Activated CD4-positive, alpha-beta T cell treated with anti-CD3 and anti-CD28 coated beads, Interleukin-2, amount 10 ng/mL, durations not matched to agents 24 days and 14 days (primary cell): ENCODE results near the gene SYNGAP1. TPM values are rescaled to one million over a fixed set of nuclear protein-coding genes. Genes with fewer than 3 reads are reported as not detected.

Experiments used
- DNase-seq: peaks from one replicate; pipeline ENCODE4 v3.0.0; 2022
- H3K27ac Mint-ChIP-seq: one replicate; pipeline ENCODE4 v1.8.0; 2022; ENCODE audit warnings: mild to moderate bottlenecking, mixed read lengths
- H3K27me3 Mint-ChIP-seq: one replicate; pipeline ENCODE4 v1.8.0; 2022; ENCODE audit warnings: mixed read lengths
- H3K36me3 Mint-ChIP-seq: one replicate; pipeline ENCODE4 v1.8.0; 2022; ENCODE audit warnings: low read depth, mild to moderate bottlenecking, mixed read lengths
- H3K4me1 Mint-ChIP-seq: one replicate; pipeline ENCODE4 v1.8.0; 2021; ENCODE audit warnings: mixed read lengths
- H3K4me3 Mint-ChIP-seq: one replicate; pipeline ENCODE4 v1.8.0; 2022; ENCODE audit warnings: mild to moderate bottlenecking, moderate library complexity, mixed read lengths
- H3K9me3 Mint-ChIP-seq: one replicate; pipeline ENCODE4 v1.8.0; 2021; ENCODE audit warnings: mixed read lengths
- intact Hi-C: fragments of 100-400 bp; cut with micrococcal nuclease; formaldehyde crosslinking; loops from one replicate; pipeline ENCODE4 v1.15.1; 2023
- total RNA-seq: library from RNA; stranded (reverse); gene quantifications from 2 replicates; pipeline ENCODE4 v1.2.3, GENCODE V29; 2022

Gene SYNGAP1
- total RNA-seq, 1 donor from 2014 or later: 41.5 TPM

GRCh38 chr6:33410711-33411631 lies 8.9 kb upstream of the SYNGAP1 start, which contains the start of gene PHF1:
TSS of gene PHF1 (plus strand) at chr6:33411014. CDS start at chr6:33412264, 1,250 bp downstream.
- peak within 1 kb of the TSS; percentile 91 for H3K27ac Mint-ChIP-seq
- H3K4me1 Mint-ChIP-seq: peaks cover 43% of the 10 kb centered on the region
- no peaks in the 10 kb centered on the region for H3K27me3 Mint-ChIP-seq
- peaks cover 44% of the 10 kb centered on the region for H3K36me3 Mint-ChIP-seq
- peak within 1 kb of the TSS; percentile 92 for H3K4me3 Mint-ChIP-seq
- DNase-seq: peak; percentile 91
- intact Hi-C loops: loop anchor here (1.0 to 10.0 kb wide), 8 partner anchors 7 to 1236 kb away; partner anchors contain the start of genes AGPAT1, B3GALT4, CUTA and KIFC1
- no peaks in the 10 kb centered on the region for H3K9me3 Mint-ChIP-seq

- intact Hi-C loops: loop anchor here (2.0 to 10.0 kb wide), 5 partner anchors 15 to 1237 kb away; partner anchors contain the start of genes AGPAT1, B3GALT4, RGL2 and RNF5
- H3K27me3 Mint-ChIP-seq: no peaks in the 10 kb centered on the region
- no peak for DNase-seq
- no peaks in the 10 kb centered on the region for H3K9me3 Mint-ChIP-seq
- peak overlapping the region; percentile 57 for H3K27ac Mint-ChIP-seq
- peak overlapping the region; percentile 76 for H3K4me3 Mint-ChIP-seq
- peaks cover 46% of the 10 kb centered on the region for H3K36me3 Mint-ChIP-seq
- peaks cover 46% of the 10 kb centered on the region for H3K4me1 Mint-ChIP-seq
These were observed 8.2 kb upstream of the SYNGAP1 start for GRCh38 chr6:33411632-33412005.

- H3K9me3 Mint-ChIP-seq: no peaks in the 10 kb centered on the region
- no peaks in the 10 kb centered on the region for H3K27me3 Mint-ChIP-seq
- peaks cover 42% of the 10 kb centered on the region for H3K36me3 Mint-ChIP-seq
- no peak for DNase-seq
- peak overlapping the region; percentile 63 for H3K27ac Mint-ChIP-seq
- peak overlapping the region; percentile 65 for H3K4me3 Mint-ChIP-seq
- intact Hi-C loops: loop anchor here (10.0 kb wide), 2 partner anchors 138 to 1238 kb away; partner anchors contain the start of genes AGPAT1, B3GALT4, RNF5 and RPS18
- H3K4me1 Mint-ChIP-seq: peaks cover 51% of the 10 kb centered on the region
These were observed 7.5 kb upstream of the SYNGAP1 start for GRCh38 chr6:33412140-33413009.

GRCh38 chr6:33413241-33414120 lies 6.4 kb upstream of the SYNGAP1 start:
- intact Hi-C loops: loop anchor here (10.0 kb wide), 2 partner anchors 139 to 1239 kb away; partner anchors contain the start of genes AGPAT1, B3GALT4, RNF5 and RPS18
- no peaks in the 10 kb centered on the region for H3K9me3 Mint-ChIP-seq
- H3K4me3 Mint-ChIP-seq: peak overlapping the region; percentile 0
- H3K4me1 Mint-ChIP-seq: peaks cover 53% of the 10 kb centered on the region
- H3K27me3 Mint-ChIP-seq: peaks cover 1% of the 10 kb centered on the region
- no peak for DNase-seq
- H3K36me3 Mint-ChIP-seq: peaks cover 42% of the 10 kb centered on the region
- H3K27ac Mint-ChIP-seq: no peak overlapping the region

GRCh38 chr6:33414592-33415271 lies 5.1 kb upstream of the SYNGAP1 start:
- intact Hi-C loops: loop anchor here (10.0 kb wide), 2 partner anchors 140 to 1240 kb away; partner anchors contain the start of genes AGPAT1, B3GALT4, RNF5 and RPS18
- peaks cover 1% of the 10 kb centered on the region for H3K27me3 Mint-ChIP-seq
- no peaks in the 10 kb centered on the region for H3K9me3 Mint-ChIP-seq
- no peak overlapping the region for H3K27ac Mint-ChIP-seq
- peaks cover 36% of the 10 kb centered on the region for H3K36me3 Mint-ChIP-seq
- H3K4me3 Mint-ChIP-seq: no peak overlapping the region
- DNase-seq: no peak
- peaks cover 56% of the 10 kb centered on the region for H3K4me1 Mint-ChIP-seq

- DNase-seq: no peak
- H3K4me3 Mint-ChIP-seq: peak overlapping the region; percentile 92
- no peaks in the 10 kb centered on the region for H3K9me3 Mint-ChIP-seq
- H3K36me3 Mint-ChIP-seq: peaks cover 36% of the 10 kb centered on the region
- intact Hi-C loops: loop anchor here (10.0 kb wide), 2 partner anchors 141 to 1241 kb away; partner anchors contain the start of genes AGPAT1, B3GALT4, RNF5 and RPS18
- peaks cover 1% of the 10 kb centered on the region for H3K27me3 Mint-ChIP-seq
- H3K4me1 Mint-ChIP-seq: peaks cover 57% of the 10 kb centered on the region
- H3K27ac Mint-ChIP-seq: peak overlapping the region; percentile 96
These were observed 4.0 kb upstream of the SYNGAP1 start for GRCh38 chr6:33415831-33416230.

GRCh38 chr6:33416386-33417127 lies 3.3 kb upstream of the SYNGAP1 start:
- H3K36me3 Mint-ChIP-seq: peaks cover 36% of the 10 kb centered on the region
- no peaks in the 10 kb centered on the region for H3K9me3 Mint-ChIP-seq
- peak overlapping the region; percentile 96 for H3K27ac Mint-ChIP-seq
- peaks cover 1% of the 10 kb centered on the region for H3K27me3 Mint-ChIP-seq
- intact Hi-C loops: loop anchor here (10.0 kb wide), 2 partner anchors 142 to 1242 kb away; partner anchors contain the start of genes AGPAT1, B3GALT4, RNF5 and RPS18
- H3K4me3 Mint-ChIP-seq: peak overlapping the region; percentile 92
- H3K4me1 Mint-ChIP-seq: peaks cover 60% of the 10 kb centered on the region
- DNase-seq: no peak

- Mint-ChIP-seq H3K4me1 (peaks cover 63% of the 10 kb centered on the region), H3K27me3 (peaks cover 1% of the 10 kb centered on the region), H3K4me3 (peak overlapping the region; percentile 92), H3K36me3 (peaks cover 36% of the 10 kb centered on the region), H3K27ac (peak overlapping the region; percentile 96), H3K9me3 (no peaks in the 10 kb centered on the region)
- peak; percentile 72 for DNase-seq
- intact Hi-C loops: loop anchor here (10.0 kb wide), 2 partner anchors 143 to 1243 kb away; partner anchors contain the start of genes AGPAT1, B3GALT4, RNF5 and RPS18
These were observed 2.5 kb upstream of the SYNGAP1 start for GRCh38 chr6:33417128-33417902.

- intact Hi-C loops: loop anchor here (1.0 to 10.0 kb wide), 10 partner anchors 8 to 1243 kb away; partner anchors contain the start of genes AGPAT1, B3GALT4, ITPR3 and RNF5
These were observed 1.8 kb upstream of the SYNGAP1 start, which contains the start of gene CUTA for GRCh38 chr6:33417903-33418689. TSS of gene CUTA (minus strand) at chr6:33418107. CDS start at chr6:33418000, 107 bp downstream.

GRCh38 chr6:33418690-33419291 lies 1.1 kb upstream of the SYNGAP1 start:
- DNase-seq: peak; percentile 89
- Mint-ChIP-seq H3K27ac (peak overlapping the region; percentile 96), H3K4me1 (peaks cover 66% of the 10 kb centered on the region), H3K27me3 (peaks cover 1% of the 10 kb centered on the region), H3K36me3 (peaks cover 34% of the 10 kb centered on the region), H3K9me3 (no peaks in the 10 kb centered on the region), H3K4me3 (peak overlapping the region; percentile 92)
- intact Hi-C loops: loop anchor here (1.0 to 10.0 kb wide), 10 partner anchors 8 to 1244 kb away; partner anchors contain the start of genes AGPAT1, B3GALT4, ITPR3 and RNF5

More at GRCh38 chr6:33417903-33418689, 1.8 kb upstream of the SYNGAP1 start, which contains the start of gene CUTA:
- peaks cover 63% of the 10 kb centered on the region for H3K4me1 Mint-ChIP-seq
- H3K9me3 Mint-ChIP-seq: no peaks in the 10 kb centered on the region
- DNase-seq: peak; percentile 100
- H3K36me3 Mint-ChIP-seq: peaks cover 34% of the 10 kb centered on the region
- H3K4me3 Mint-ChIP-seq: peak within 1 kb of the TSS; percentile 92
- H3K27me3 Mint-ChIP-seq: peaks cover 1% of the 10 kb centered on the region
- H3K27ac Mint-ChIP-seq: peak within 1 kb of the TSS; percentile 96
